ENCODE results near the gene SSU72.

The SSU72 gene

GRCh38 chr1:1609822-1610485 is 35.3 kb upstream of the SSU72 start:
- Histone ChIP-seq H3K27me3 (ENCODE audit: low read length) (no peaks in the 10 kb centered on the region), H3K36me3 (ENCODE audit: low read length) (no peaks in the 10 kb centered on the region), H3K9me2 (replicated peaks; ENCODE audit: insufficient read depth, low read length) (no peaks in the 10 kb centered on the region), H3K4me2 (ENCODE audit: low read depth, low read length, poor library complexity, severe bottlenecking) (no peak overlapping the region), H3K27ac (ENCODE audit: low read depth, low read length) (no peak overlapping the region), H3F3A (ENCODE audit: insufficient read depth) (no peaks in the 10 kb centered on the region), H3K9me3 (ENCODE audit: insufficient read depth, low read length) (no peaks in the 10 kb centered on the region), H4K20me1 (ENCODE audit: low read depth, low read length) (no peaks in the 10 kb centered on the region), H3K79me2 (ENCODE audit: insufficient read depth, low read length) (0 out of 2 replicates have a peak, but pooled peaks cover 3% of the 10 kb centered on the region), H3K4me3 (ENCODE audit: insufficient read depth, low read length, poor library complexity, severe bottlenecking) (no peak overlapping the region), H2AFZ (ENCODE audit: low read depth, low read length, severe bottlenecking) (no peak overlapping the region), H3K9ac (ENCODE audit: low read length) (no peak overlapping the region)
- no peak for TF ChIP-seq CTCF (IDR thresholded peaks at IDR 0.05; ENCODE audit: insufficient read depth, low read length, poor library complexity, severe bottlenecking)
- TF ChIP-seq EZH2phosphoT487 (conservative IDR thresholded peaks at IDR 0.05; ENCODE audit: low read length), result no peak

GRCh38 chr1:1606232-1606631 is 31.6 kb upstream of the SSU72 start:
- Histone ChIP-seq H3K9ac (ENCODE audit: low read length) (no peak overlapping the region), H3K79me2 (ENCODE audit: insufficient read depth, low read length) (no peaks in the 10 kb centered on the region), H4K20me1 (ENCODE audit: low read depth, low read length) (no peaks in the 10 kb centered on the region), H3K27ac (ENCODE audit: low read depth, low read length) (no peak overlapping the region), H3K9me2 (replicated peaks; ENCODE audit: insufficient read depth, low read length) (no peaks in the 10 kb centered on the region), H2AFZ (ENCODE audit: low read depth, low read length, severe bottlenecking) (no peak overlapping the region), H3K9me3 (ENCODE audit: insufficient read depth, low read length) (no peaks in the 10 kb centered on the region), H3K4me2 (ENCODE audit: low read depth, low read length, poor library complexity, severe bottlenecking) (no peak overlapping the region), H3K36me3 (ENCODE audit: low read length) (no peaks in the 10 kb centered on the region), H3K27me3 (ENCODE audit: low read length) (no peaks in the 10 kb centered on the region), H3K4me3 (ENCODE audit: insufficient read depth, low read length, poor library complexity, severe bottlenecking) (no peak overlapping the region), H3F3A (ENCODE audit: insufficient read depth) (no peaks in the 10 kb centered on the region)
- no peak for TF ChIP-seq EZH2phosphoT487 (conservative IDR thresholded peaks at IDR 0.05; ENCODE audit: low read length)
- no peak for TF ChIP-seq CTCF (IDR thresholded peaks at IDR 0.05; ENCODE audit: insufficient read depth, low read length, poor library complexity, severe bottlenecking)

- no peaks in the 10 kb centered on the region for H4K20me1 ChIP-seq (ENCODE audit: low read depth, low read length)
- no peaks in the 10 kb centered on the region for H3K36me3 ChIP-seq (ENCODE audit: low read length)
- no peak overlapping the region for H3K4me3 ChIP-seq (ENCODE audit: insufficient read depth, low read length, poor library complexity, severe bottlenecking)
- no peaks in the 10 kb centered on the region for H3K79me2 ChIP-seq (ENCODE audit: insufficient read depth, low read length)
- H3K27me3 ChIP-seq (ENCODE audit: low read length), result no peaks in the 10 kb centered on the region
- no peak for TF ChIP-seq CTCF (IDR thresholded peaks at IDR 0.05; ENCODE audit: insufficient read depth, low read length, poor library complexity, severe bottlenecking)
- TF ChIP-seq EZH2phosphoT487 (conservative IDR thresholded peaks at IDR 0.05; ENCODE audit: low read length), result no peak
- H3K9me3 ChIP-seq (ENCODE audit: insufficient read depth, low read length), result no peaks in the 10 kb centered on the region
- H3K9me2 ChIP-seq (replicated peaks; ENCODE audit: insufficient read depth, low read length), result no peaks in the 10 kb centered on the region
- H3K4me2 ChIP-seq (ENCODE audit: low read depth, low read length, poor library complexity, severe bottlenecking), result no peak overlapping the region
- H3K27ac ChIP-seq (ENCODE audit: low read depth, low read length), result no peak overlapping the region
- H3K9ac ChIP-seq (ENCODE audit: low read length), result no peak overlapping the region
- no peaks in the 10 kb centered on the region for H3F3A ChIP-seq (ENCODE audit: insufficient read depth)
- H2AFZ ChIP-seq (ENCODE audit: low read depth, low read length, severe bottlenecking), result no peak overlapping the region
These were observed 31.1 kb upstream of the SSU72 start for GRCh38 chr1:1605724-1606123.
